Astrocyte of the spinal cord (primary cell): Measurements from ENCODE around the gene PPP2R3B.
A peak's percentile ranks its signal among the peaks of the same experiment; 100 is the strongest.

Experiments used
- DNase-seq: peaks from one replicate; pipeline ENCODE4 v3.0.0; 2011; ENCODE audit warnings: low read depth, low spot score
- H3K4me3 ChIP-seq: 2 replicates; pipeline ENCODE4 v1.5.1; 2011; ENCODE audit warnings: low read depth, mild to moderate bottlenecking, low read length, moderate library complexity
- in situ Hi-C: cut with HindIII; loops from 2 replicates; pipeline ENCODE4 v1.10.0; 2017; ENCODE audit warnings: low sequenced_read_pairs
- TF ChIP-seq, protein P1 (sequence below): IDR thresholded peaks from 2 replicates; pipeline ENCODE4 v1.5.1; 2012; ENCODE audit warnings: low read depth, mild to moderate bottlenecking, low read length, inconsistent platforms

The PPP2R3B gene

DNA sequence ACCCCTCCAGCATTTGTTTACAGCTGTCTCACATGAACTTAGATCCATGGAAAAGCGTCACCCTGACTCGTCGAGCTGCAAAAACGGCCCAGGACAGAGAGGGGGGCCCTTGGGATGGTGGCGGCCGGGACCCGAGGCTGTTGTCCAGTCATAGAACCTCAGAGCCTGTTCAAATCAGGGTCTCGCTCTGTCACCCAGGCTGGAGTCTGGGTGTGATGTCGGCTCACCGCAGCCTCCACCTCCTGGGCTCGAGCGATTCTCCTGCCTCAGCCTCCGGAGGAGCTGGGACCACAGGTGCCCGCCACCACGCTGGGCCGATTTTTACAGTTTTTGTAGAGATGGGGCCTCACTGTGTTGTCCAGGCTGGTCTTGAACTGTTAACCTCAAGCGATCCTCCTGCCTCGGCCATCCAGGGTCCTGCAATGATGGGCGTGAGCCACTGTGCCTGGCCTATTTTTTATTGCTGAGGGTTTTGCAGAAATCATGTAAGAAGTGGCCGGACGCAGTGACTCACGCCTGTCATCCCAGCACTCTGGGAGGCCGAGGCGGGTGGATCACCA lies 42.6 kb upstream of the PPP2R3B start:
- in situ Hi-C loops = no loop called here
- no peak overlapping the region for H3K4me3 ChIP-seq
- TF ChIP-seq, protein P1, sequence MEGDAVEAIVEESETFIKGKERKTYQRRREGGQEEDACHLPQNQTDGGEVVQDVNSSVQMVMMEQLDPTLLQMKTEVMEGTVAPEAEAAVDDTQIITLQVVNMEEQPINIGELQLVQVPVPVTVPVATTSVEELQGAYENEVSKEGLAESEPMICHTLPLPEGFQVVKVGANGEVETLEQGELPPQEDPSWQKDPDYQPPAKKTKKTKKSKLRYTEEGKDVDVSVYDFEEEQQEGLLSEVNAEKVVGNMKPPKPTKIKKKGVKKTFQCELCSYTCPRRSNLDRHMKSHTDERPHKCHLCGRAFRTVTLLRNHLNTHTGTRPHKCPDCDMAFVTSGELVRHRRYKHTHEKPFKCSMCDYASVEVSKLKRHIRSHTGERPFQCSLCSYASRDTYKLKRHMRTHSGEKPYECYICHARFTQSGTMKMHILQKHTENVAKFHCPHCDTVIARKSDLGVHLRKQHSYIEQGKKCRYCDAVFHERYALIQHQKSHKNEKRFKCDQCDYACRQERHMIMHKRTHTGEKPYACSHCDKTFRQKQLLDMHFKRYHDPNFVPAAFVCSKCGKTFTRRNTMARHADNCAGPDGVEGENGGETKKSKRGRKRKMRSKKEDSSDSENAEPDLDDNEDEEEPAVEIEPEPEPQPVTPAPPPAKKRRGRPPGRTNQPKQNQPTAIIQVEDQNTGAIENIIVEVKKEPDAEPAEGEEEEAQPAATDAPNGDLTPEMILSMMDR = no peak
- no peak for DNase-seq

DNA sequence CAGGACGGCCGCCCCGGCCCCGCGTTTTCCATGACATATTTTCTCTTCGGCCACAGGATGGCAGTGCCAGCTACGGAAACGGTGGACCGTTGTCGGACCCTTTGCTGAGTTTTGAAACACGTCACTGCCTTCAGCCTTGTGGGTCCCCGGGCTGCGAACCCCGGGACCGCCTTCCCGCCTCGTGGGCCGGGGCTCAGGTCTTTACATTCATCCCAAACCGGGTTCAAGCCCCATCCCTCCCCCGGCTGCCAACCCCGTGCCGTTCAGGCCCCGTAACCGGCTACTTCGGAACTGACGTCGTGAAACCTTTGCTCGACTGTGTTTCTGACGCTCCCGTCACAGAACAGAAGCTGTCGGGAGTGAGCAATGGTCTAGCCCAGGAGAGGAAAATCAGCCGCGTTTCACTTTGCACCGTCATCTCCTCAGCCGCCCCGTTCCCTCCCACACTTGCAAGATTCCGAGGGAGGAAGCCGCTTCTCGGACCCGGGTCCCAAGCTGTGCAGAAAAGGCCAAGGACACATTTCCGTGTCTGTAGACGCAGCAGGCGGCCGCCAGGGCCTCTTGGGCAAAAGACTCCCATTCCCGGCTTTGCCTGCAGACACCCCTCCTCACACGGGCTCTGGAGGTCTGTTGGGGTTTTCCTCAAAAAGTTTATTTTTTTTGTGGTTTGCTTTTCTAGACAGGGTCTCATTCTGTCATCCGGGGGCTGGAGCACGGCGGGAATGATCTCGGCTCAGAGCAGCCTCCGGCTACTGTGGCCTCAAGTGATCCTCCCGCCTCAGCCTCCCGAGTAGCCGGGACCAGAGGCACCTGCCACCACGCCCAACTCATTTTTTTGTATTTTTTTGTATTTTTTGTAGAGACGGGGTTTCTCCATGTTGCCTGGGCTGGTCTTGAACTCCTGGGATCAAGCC lies 41.4 kb upstream of the PPP2R3B start:
- DNase-seq = no peak
- TF ChIP-seq, protein P1 = peak; percentile 17
- in situ Hi-C loops = no loop called here
- H3K4me3 ChIP-seq = no peak overlapping the region

DNA sequence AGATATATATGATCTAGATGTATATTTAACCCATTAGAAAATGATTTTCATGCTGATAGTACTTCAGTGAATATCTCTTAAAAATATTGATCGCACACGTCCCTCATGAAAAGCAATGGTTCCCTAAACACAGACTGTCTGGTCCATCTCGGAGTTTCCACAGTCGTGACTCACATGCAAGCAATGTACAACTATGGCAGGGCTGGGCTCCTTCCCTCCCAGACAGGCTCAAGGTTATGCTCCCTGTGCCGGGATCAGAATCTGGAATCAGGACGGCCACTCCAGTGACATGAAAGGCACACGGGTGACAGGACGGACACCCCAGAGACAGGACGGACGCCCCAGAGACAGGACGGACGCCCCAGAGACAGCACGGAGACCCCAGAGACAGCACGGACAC lies 40.2 kb upstream of the PPP2R3B start:
- no peak for DNase-seq
- H3K4me3 ChIP-seq = no peak overlapping the region
- TF ChIP-seq, protein P1 = no peak
- in situ Hi-C loops = no loop called here

DNA sequence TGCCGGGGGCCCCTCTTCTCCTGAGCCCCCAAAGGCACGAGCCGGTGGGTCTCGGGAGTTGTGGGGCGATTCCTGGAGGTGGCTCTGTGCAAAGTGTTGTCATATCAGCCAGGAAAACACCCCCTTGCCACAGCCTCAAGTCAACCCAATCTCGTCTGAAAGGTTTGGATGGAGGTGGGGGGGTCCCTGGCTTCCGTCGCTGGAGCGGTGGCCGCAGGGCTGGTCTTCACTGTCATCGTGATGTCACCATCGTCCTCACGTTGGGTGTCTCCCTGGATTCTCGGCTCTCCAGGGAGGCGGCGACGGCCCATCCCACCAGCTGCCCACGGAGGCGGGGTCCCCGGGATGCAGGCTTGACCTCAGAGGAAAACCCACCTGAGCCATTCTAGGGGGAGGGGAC lies 38.3 kb upstream of the PPP2R3B start:
- no peak for DNase-seq
- TF ChIP-seq, protein P1 = no peak
- in situ Hi-C loops = no loop called here
- no peak overlapping the region for H3K4me3 ChIP-seq

DNA sequence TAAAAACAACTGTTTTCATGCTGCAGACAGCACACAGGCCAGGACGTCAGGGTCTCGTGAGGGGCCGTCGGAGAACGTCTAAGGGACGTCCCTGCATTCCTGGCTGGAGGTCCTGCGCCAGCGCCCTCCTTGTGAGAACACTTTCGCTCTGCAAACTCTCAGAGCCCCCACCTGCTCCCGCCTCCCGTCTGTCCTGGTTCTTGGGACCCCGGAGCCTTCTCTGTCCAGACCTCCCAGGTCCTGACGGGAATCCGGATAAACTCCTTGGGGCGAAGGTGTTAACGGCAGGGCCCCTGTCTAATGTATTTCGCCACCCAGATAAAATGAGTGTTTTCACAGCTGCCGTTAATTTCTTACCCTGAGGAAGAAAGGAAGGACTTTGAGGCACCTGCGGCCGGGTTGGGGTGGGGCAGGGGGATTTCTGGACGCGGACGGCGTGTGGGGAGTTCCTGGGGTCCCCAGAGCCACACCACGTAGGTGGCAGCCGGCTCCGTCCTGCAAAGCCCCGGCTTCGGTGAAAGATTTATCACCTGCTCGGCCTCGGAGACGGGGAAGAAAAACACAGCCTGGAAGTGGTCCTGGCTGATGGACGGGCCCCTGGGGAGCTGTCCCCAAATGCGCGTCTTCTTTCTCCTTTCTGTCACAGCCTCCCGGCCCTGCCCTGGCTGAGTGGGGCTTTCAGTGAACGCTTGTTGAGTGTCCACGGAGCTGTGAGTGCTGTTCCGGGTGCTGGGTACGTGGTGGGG lies 35.1 kb upstream of the PPP2R3B start:
- no peak for DNase-seq
- TF ChIP-seq, protein P1 = no peak
- in situ Hi-C loops = no loop called here
- H3K4me3 ChIP-seq = no peak overlapping the region

DNA sequence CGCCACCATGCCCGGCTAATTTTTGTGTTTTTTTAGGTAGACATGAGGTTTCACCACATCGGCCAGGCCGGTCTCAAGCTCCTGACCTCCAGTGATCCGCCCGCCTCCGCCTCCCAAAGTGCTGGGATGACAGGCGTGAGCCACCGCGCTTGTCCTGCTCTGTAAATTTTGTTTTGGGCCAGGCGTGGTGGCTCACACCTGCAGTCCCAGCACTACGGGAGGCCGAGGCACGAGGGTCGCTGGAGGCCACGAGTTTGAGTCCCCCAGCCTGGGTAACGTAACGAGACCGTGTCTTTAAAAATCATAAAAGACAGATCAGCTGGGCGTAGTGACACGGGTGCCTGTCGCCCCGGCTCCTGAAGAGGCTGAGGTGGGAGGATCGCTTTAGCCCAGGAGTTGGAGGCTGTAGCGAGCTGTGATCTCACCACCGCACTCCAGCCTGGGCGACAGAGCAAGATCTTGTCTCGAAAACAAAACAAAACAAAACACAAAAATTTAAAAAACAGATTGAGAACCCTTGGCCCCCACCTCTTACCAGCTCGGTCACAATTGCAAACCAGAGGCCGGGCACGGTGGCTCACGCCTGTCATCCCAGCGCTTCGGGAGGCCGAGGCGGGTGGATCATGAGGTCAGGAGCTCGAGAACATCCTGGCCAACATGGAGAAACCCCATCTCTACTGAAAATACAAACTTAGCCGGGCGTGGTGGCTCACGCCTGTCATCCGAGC lies 34.0 kb upstream of the PPP2R3B start:
- TF ChIP-seq, protein P1 = no peak
- no peak overlapping the region for H3K4me3 ChIP-seq
- in situ Hi-C loops = no loop called here
- DNase-seq = no peak
